HCT116 (cell line): ENCODE measurements around the gene VPS25. TPM values are rescaled to one million over a fixed set of nuclear protein-coding genes. Genes with fewer than 3 reads are reported as not detected.
"Not testable (repeated sequence)": the region's sequence is repeated elsewhere in the genome, so short reads cannot be mapped to it uniquely, and the experiment has no call there.

Experiments
- ATAC-seq: fragments of 200-7000 bp; cut with Tn5 transposase; 2 replicates; pipeline ENCODE4 v1.9.1; 2020; ENCODE audit warnings: mild to moderate bottlenecking, moderate library complexity
- BruUV-seq: library from RNA; stranded (reverse); fragments of 400-500 nt; replicated peaks from 2 replicates; lab custom pipeline; 2021; lab: Mats Ljungman, UMichigan
- CTCF ChIA-PET: fragments of 300-600 bp; sonication (Branson Sonifier 250); formaldehyde crosslinking; loops from one replicate; lab custom pipeline; 2021; ENCODE audit warnings: antibody characterized with exemption; lab: Charles Lee
- POLR2A ChIA-PET: fragments of 300-600, 350-600 bp; sonication (Branson Sonifier 250); formaldehyde crosslinking; loops from one replicate; lab custom pipeline; 2021; ENCODE audit warnings: antibody characterized with exemption; lab: Charles Lee
- RAD21 ChIA-PET, 2 experiments: fragments of 300-600 bp; sonication (Branson Sonifier 250); formaldehyde crosslinking; loops; one replicate each; lab custom pipeline; 2023; ENCODE audit warnings: low total read pairs in 2 of 2; ENCODE audit not compliant: uncharacterized antibody in 2 of 2, unreplicated experiment in 2 of 2, low non-redundant PET in 1 of 2; lab: Charles Lee
- DNase-seq: peaks from one replicate; pipeline ENCODE4 v3.0.0-alpha.2; 2010; ENCODE audit warnings: low read depth, low spot score
- H2AFZ ChIP-seq: fragments of 200-600 bp; shearing (Covaris generic), sonication (generic); 2 replicates; pipeline ENCODE4 v1.6.1; 2017; ENCODE audit warnings: low read depth, mixed run types, mixed read lengths, antibody characterized with exemption, low read length; ENCODE audit not compliant: poor library complexity, severe bottlenecking
- H3K27ac ChIP-seq: 2 replicates; pipeline ENCODE4 v1.5.1; 2012; ENCODE audit warnings: low read depth, low read length
- H3K27me3 ChIP-seq: fragments of 200-600 bp; sonication (generic); 2 replicates; pipeline ENCODE4 v1.6.1; 2016; ENCODE audit warnings: mixed run types, low read length, mixed read lengths; ENCODE audit not compliant: insufficient read depth
- H3K36me3 ChIP-seq, 2 experiments: fragments of 200-500 bp in 1 of 2; fragments of 200-600 bp in 1 of 2; sonication (Bioruptor generic) in 1 of 2; sonication (generic) in 1 of 2; 2 replicates each; pipeline versions ENCODE4 v1.5.1 to v1.6.1; 2014 to 2016; ENCODE audit warnings: low read length in 2 of 2, inconsistent platforms in 1 of 2, mixed read lengths in 1 of 2, mixed run types in 1 of 2; ENCODE audit not compliant: insufficient read depth in 2 of 2, control insufficient read depth in 1 of 2
- H3K4me1 ChIP-seq, 2 experiments: fragments of 200-600 bp in 1 of 2; sonication (generic) in 1 of 2; 2 replicates each; pipeline versions ENCODE4 v1.5.1 to v1.6.1; 2012 to 2017; ENCODE audit warnings: low read length in 2 of 2, inconsistent platforms in 1 of 2, mild to moderate bottlenecking in 1 of 2, mixed read lengths in 1 of 2, mixed run types in 1 of 2, moderate library complexity in 1 of 2; ENCODE audit not compliant: insufficient read depth in 2 of 2, control insufficient read depth in 1 of 2
- H3K4me2 ChIP-seq: fragments of 200-600 bp; sonication (generic); 2 replicates; pipeline ENCODE4 v1.6.1; 2017; ENCODE audit warnings: mixed run types, low read length, mixed read lengths
- H3K4me3 ChIP-seq, 2 experiments: fragments of 200-600 bp in 1 of 2; sonication (generic) in 1 of 2; replicated peaks in 1 of 2; 2 replicates each; pipeline ENCODE4 v1.5.1; 2011 to 2016; ENCODE audit warnings: low read length in 2 of 2, control low read depth in 1 of 2, low read depth in 1 of 2, mild to moderate bottlenecking in 1 of 2, mixed read lengths in 1 of 2, mixed run types in 1 of 2
- H3K79me2 ChIP-seq: fragments of 200-600 bp; sonication (generic); 2 replicates; pipeline ENCODE4 v1.6.1; 2017; ENCODE audit warnings: mild to moderate bottlenecking, mixed run types, low read length, moderate library complexity, mixed read lengths; ENCODE audit not compliant: insufficient read depth
- H3K9ac ChIP-seq: fragments of 200-600 bp; sonication (generic); 2 replicates; pipeline ENCODE4 v1.6.1; 2016; ENCODE audit warnings: low read length, mixed read lengths
- H3K9me2 ChIP-seq: fragments of 200-600 bp; sonication (generic), shearing (Covaris generic); 2 replicates; pipeline ENCODE4 v1.6.1; 2017; ENCODE audit warnings: mixed run types, mild to moderate bottlenecking, moderate library complexity; ENCODE audit not compliant: insufficient read depth
- H3K9me3 ChIP-seq, 2 experiments: fragments of 200-500 bp in 1 of 2; fragments of 200-600 bp in 1 of 2; sonication (Bioruptor generic) in 1 of 2; sonication (generic) in 1 of 2; 2 replicates each; pipeline ENCODE4 v1.6.1; 2014 to 2017; ENCODE audit warnings: low read length in 2 of 2, mixed read lengths in 2 of 2, inconsistent platforms in 1 of 2, low read depth in 1 of 2, mild to moderate bottlenecking in 1 of 2, mixed run types in 1 of 2, moderate library complexity in 1 of 2; ENCODE audit not compliant: control insufficient read depth in 1 of 2, insufficient read depth in 1 of 2
- H4K20me1 ChIP-seq: fragments of 200-600 bp; sonication (generic), shearing (Covaris generic); 2 replicates; pipeline ENCODE4 v1.6.1; 2017; ENCODE audit warnings: mixed run types, mild to moderate bottlenecking, moderate library complexity; ENCODE audit not compliant: insufficient read depth
- ELF1 ChIP-seq: IDR thresholded peaks from 2 replicates; pipeline ENCODE4 v1.6.1; 2012; ENCODE audit warnings: low read depth, borderline replicate concordance
- EZH2 ChIP-seq: fragments of 200-600 bp; sonication (generic); IDR thresholded peaks from 2 replicates; pipeline ENCODE4 v1.6.1; 2017; ENCODE audit warnings: antibody characterized with exemption, mixed run types
- FOSL1 ChIP-seq: IDR thresholded peaks from 2 replicates; pipeline ENCODE4 v1.6.1; 2012; ENCODE audit warnings: low read depth
- REST ChIP-seq: IDR thresholded peaks from 2 replicates; pipeline ENCODE4 v1.6.1; 2012; ENCODE audit warnings: low read depth
- SRF ChIP-seq: IDR thresholded peaks from 2 replicates; pipeline ENCODE4 v1.6.1; 2012; ENCODE audit warnings: low read depth
- TCF7L2 ChIP-seq: IDR thresholded peaks from 2 replicates; pipeline ENCODE4 v1.7.0; 2011; ENCODE audit warnings: borderline replicate concordance, inconsistent platforms; ENCODE audit not compliant: insufficient read depth, insufficient read length; ENCODE audit errors: extremely low read depth
- ZFX ChIP-seq: fragments of 450-650 bp; IDR thresholded peaks from 2 replicates; pipeline ENCODE4 v1.6.1; 2017
- ZNF274 ChIP-seq: fragments of 200-500 bp; sonication (Bioruptor generic); IDR thresholded peaks from 2 replicates; pipeline ENCODE4 v1.6.1; 2014; ENCODE audit warnings: mild to moderate bottlenecking, low read depth, low read length, inconsistent platforms
- intact Hi-C: fragments of 100-400 bp; cut with micrococcal nuclease; formaldehyde crosslinking; loops from 2 replicates; pipeline ENCODE4 v1.10.0; 2022
- total RNA-seq: library from RNA; stranded (reverse); gene quantifications from one replicate; pipeline ENCODE4 v1.2.1, GENCODE V29; 2021; ENCODE audit not compliant: unreplicated experiment

Gene VPS25
- total RNA-seq, 1 experiment from 2014 or later = 57.0 TPM

GRCh38 chr17:42725143-42725542, 48.1 kb upstream of the VPS25 start:
- RAD21 ChIA-PET = no interaction called here
- intact Hi-C loops = no loop called here

GRCh38 chr17:42740699-42741098, 32.5 kb upstream of the VPS25 start:
- Histone ChIP-seq H3K36me3 (no peaks in the 10 kb centered on the region), H4K20me1 (no peaks in the 10 kb centered on the region), H3K27me3 (no peaks in the 10 kb centered on the region), H3K9me2 (no peaks in the 10 kb centered on the region), H3K4me3 (no peak overlapping the region), H3K9me3 (no peaks in the 10 kb centered on the region), H3K9ac (no peak overlapping the region), H3K27ac (no peak overlapping the region), H3K4me2 (no peak overlapping the region), H2AFZ (no peak overlapping the region), H3K79me2 (peaks cover 23% of the 10 kb centered on the region), H3K4me1 (peaks cover 7 to 14% of the 10 kb centered on the region in 2 experiments)
- POLR2A ChIA-PET = no interaction called here
- DNase-seq = no peak
- CTCF ChIA-PET = no interaction called here
- RAD21 ChIA-PET = no interaction called here
- no TSS peak for BruUV-seq
- intact Hi-C loops = no loop called here
- ATAC-seq = no peak
- no peak for TF ChIP-seq FOSL1
- no peak for TF ChIP-seq REST
- TF ChIP-seq SRF = no peak
- TF ChIP-seq TCF7L2 = no peak
- TF ChIP-seq ELF1 = no peak
- TF ChIP-seq ZNF274 = no peak

More at GRCh38 chr17:42725143-42725542, 48.1 kb upstream of the VPS25 start:
- POLR2A ChIA-PET = no interaction called here
- Histone ChIP-seq H3K9me2 (no peaks in the 10 kb centered on the region), H3K9ac (no peak overlapping the region), H3K79me2 (no peaks in the 10 kb centered on the region), H3K27ac (no peak overlapping the region), H4K20me1 (no peaks in the 10 kb centered on the region), H2AFZ (no peak overlapping the region), H3K9me3 (no peaks in the 10 kb centered on the region), H3K4me1 (no peaks in the 10 kb centered on the region), H3K36me3 (peaks cover 23 to 24% of the 10 kb centered on the region in 2 experiments), H3K4me2 (no peak overlapping the region), H3K4me3 (no peak overlapping the region), H3K27me3 (no peaks in the 10 kb centered on the region)
- no peak for ATAC-seq
- TF ChIP-seq FOSL1 (no peak), EZH2 (no peak), ZFX (no peak)
- BruUV-seq = no TSS peak
- DNase-seq = no peak
- CTCF ChIA-PET = interaction anchor here (1.4 kb wide), 1 partner anchor 38 kb away, joined by 7 read pairs; no protein-coding TSS in a partner anchor

- intact Hi-C loops, H3K36me3 ChIP-seq, H4K20me1 ChIP-seq, H3K27me3 ChIP-seq, H2AFZ ChIP-seq, BruUV-seq, H3K27ac ChIP-seq, H3K9me3 ChIP-seq, CTCF ChIA-PET, DNase-seq, RAD21 ChIA-PET, ATAC-seq, H3K9ac ChIP-seq, H3K4me2 ChIP-seq, H3K4me3 ChIP-seq, H3K9me2 ChIP-seq: not testable (repeated sequence)
- H3K79me2 ChIP-seq = peaks cover 23% of the 10 kb centered on the region
- peaks cover 7 to 14% of the 10 kb centered on the region in 2 experiments for H3K4me1 ChIP-seq
- POLR2A ChIA-PET = interaction anchor here (1.0 kb wide), 1 partner anchor 30 kb away, joined by 5 read pairs; the partner anchor contains the start of gene VPS25
Measured at GRCh38 chr17:42742916-42743315, 30.3 kb upstream of the VPS25 start.
